Tibial nerve (tissue), 3 donors: ENCODE results near the gene MED17.

Source experiments
- CTCF ChIP-seq, 5 experiments: fragments of 200-600 bp in 3 of 5; fragments of 450-650 bp in 2 of 5; sonication (generic) in 3 of 5; IDR thresholded peaks; one replicate each; pipeline ENCODE4 v1.5.1; 2016 to 2019; ENCODE audit warnings: antibody characterized with exemption in 5 of 5, mild to moderate bottlenecking in 3 of 5, moderate library complexity in 2 of 5
- POLR2A ChIP-seq, 2 donors: fragments of 450-650 bp; IDR thresholded peaks; one replicate each; pipeline ENCODE4 v1.6.1; 2017; ENCODE audit warnings: antibody characterized with exemption in 2 of 2, mild to moderate bottlenecking in 2 of 2, moderate library complexity in 2 of 2

GRCh38 chr11:93829598-93829997 lies 45.5 kb downstream of the MED17 start:
- TF ChIP-seq CTCF (IDR thresholded peaks at IDR 0.05), result no peak
- no peak for TF ChIP-seq POLR2A (IDR thresholded peaks at IDR 0.05)
